Spleen (tissue), 7 donors: ENCODE data around the gene FADS6.

Experiments used
- POLR2A ChIP-seq, 3 donors: fragments of 450-650 bp; IDR thresholded peaks; one replicate each; pipeline ENCODE4 v1.5.1; 2017; ENCODE audit warnings: antibody characterized with exemption in 3 of 3, mild to moderate bottlenecking in 1 of 3
- POLR2AphosphoS5 ChIP-seq, 3 donors: sonication (generic); formaldehyde crosslinking; IDR thresholded peaks; one replicate each; pipeline ENCODE4 v1.5.1; 2017; ENCODE audit warnings: antibody characterized with exemption in 3 of 3
- TF ChIP-seq, protein P1 (sequence below), 11 experiments: fragments of 200-600 bp in 7 of 11; fragments of 450-650 bp in 4 of 11; sonication (generic) in 4 of 11; IDR thresholded peaks in 8 of 11; conservative IDR thresholded peaks in 3 of 11; 1 replicate in 7 of 11; 2 replicates in 4 of 11; pipeline versions ENCODE4 v1.4.0 to v1.8.0; 2016 to 2021; ENCODE audit warnings: antibody characterized with exemption in 11 of 11, inconsistent platforms in 4 of 11, mild to moderate bottlenecking in 1 of 11
- donor health status: DM: no; HTN: no; CAD: no; lungs with moderate emphysema.
- donor health status: DM: no; HTN: no; CAD: no.
- donor health status: DM: no; HTN: no; CAD: no.

GRCh38 chr17:74923538-74924249, 30.3 kb upstream of the FADS6 start:
- TF ChIP-seq, protein P1, sequence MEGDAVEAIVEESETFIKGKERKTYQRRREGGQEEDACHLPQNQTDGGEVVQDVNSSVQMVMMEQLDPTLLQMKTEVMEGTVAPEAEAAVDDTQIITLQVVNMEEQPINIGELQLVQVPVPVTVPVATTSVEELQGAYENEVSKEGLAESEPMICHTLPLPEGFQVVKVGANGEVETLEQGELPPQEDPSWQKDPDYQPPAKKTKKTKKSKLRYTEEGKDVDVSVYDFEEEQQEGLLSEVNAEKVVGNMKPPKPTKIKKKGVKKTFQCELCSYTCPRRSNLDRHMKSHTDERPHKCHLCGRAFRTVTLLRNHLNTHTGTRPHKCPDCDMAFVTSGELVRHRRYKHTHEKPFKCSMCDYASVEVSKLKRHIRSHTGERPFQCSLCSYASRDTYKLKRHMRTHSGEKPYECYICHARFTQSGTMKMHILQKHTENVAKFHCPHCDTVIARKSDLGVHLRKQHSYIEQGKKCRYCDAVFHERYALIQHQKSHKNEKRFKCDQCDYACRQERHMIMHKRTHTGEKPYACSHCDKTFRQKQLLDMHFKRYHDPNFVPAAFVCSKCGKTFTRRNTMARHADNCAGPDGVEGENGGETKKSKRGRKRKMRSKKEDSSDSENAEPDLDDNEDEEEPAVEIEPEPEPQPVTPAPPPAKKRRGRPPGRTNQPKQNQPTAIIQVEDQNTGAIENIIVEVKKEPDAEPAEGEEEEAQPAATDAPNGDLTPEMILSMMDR (IDR thresholded peaks at IDR 0.05 in 8 of 11, conservative IDR thresholded peaks at IDR 0.05 in 3 of 11): peak; percentile 48 to 95 (median 81)
- TF ChIP-seq POLR2A (IDR thresholded peaks at IDR 0.05) (no peak), POLR2AphosphoS5 (IDR thresholded peaks at IDR 0.05) (peak in 1 of 3 donors; percentile 57)
